ENCODE results near the gene S100A3. TPM values are rescaled to one million over a fixed set of nuclear protein-coding genes. Genes with fewer than 3 reads are reported as not detected.
A peak's percentile ranks its signal among the peaks of the same experiment; 100 is the strongest.

Gene S100A3
- total and polyA plus RNA-seq, 2 of the 13 experiments (the other 11 are each of a cell fraction or from before 2014, with no cell fraction given), result 2.5 to 4.5 TPM

- no peak for TF ChIP-seq ZNF703 (CRISPR knock-in tag; IDR thresholded peaks at IDR 0.05; ENCODE audit: borderline replicate concordance)
- no peak for TF ChIP-seq ZNF33A (CRISPR knock-in tag; IDR thresholded peaks at IDR 0.05; ENCODE audit: borderline replicate concordance)
Measured at GRCh38 chr1:153513666-153514065, 35.4 kb downstream of the S100A3 start (continued).

DNA sequence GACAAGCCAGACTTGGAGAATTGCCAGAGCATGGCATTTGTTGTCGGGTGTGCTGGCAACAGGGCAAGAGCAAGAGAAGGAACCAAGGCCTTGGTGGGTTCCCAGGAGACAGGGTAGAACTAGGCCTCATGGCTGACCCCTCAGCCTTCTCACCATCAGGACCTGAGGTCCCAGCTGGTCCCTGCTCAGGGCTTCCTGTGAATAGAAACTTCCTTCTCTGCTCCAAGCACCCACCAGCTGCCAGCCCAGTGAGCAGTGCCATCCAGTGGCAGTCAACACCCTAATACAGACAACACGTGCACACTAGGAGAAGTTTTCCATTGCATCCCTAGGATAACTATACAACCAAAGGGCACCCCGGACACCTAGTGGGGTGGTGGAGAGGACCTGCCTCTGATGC lies 36.0 kb downstream of the S100A3 start:
- ChIA-PET CTCF (ENCODE audit: low intra/inter-chr PET ratio, low total read pairs) (interaction anchor here (4.2 kb wide), 1 partner anchor 56 kb away, joined by 63 read pairs; no protein-coding TSS in a partner anchor), POLR2A (no interaction called here)
- no peaks in the 10 kb centered on the region for H3K9me3 ChIP-seq (ENCODE audit: low read length)
- H3K36me3 ChIP-seq (replicated peaks in 1 of 2; ENCODE audit: control insufficient read depth in 1 of 2, insufficient read depth in 2 of 2, low read length in 2 of 2), result no peaks in the 10 kb centered on the region
- H3K27ac ChIP-seq (ENCODE audit: extremely low read length, insufficient read depth, low read length), result no peak overlapping the region
- H3K4me3 ChIP-seq (replicated peaks in 1 of 3; ENCODE audit: insufficient read depth in 1 of 3, low read depth in 2 of 3, low read length in 3 of 3), result no peak overlapping the region
- no peaks in the 10 kb centered on the region for H3K79me2 ChIP-seq (ENCODE audit: insufficient read depth, low read length)
- peaks cover 15% of the 10 kb centered on the region for H3K4me1 ChIP-seq (ENCODE audit: insufficient read depth, low read length)
- no peaks in the 10 kb centered on the region for H4K20me1 ChIP-seq (ENCODE audit: insufficient read depth, low read length)
- H3K4me2 ChIP-seq (ENCODE audit: low read depth, low read length), result no peak overlapping the region
- no peak for FAIRE-seq
- intact Hi-C loops (cut with micrococcal nuclease; ENCODE audit: unreplicated experiment), result loop anchor here (5.0 kb wide), 1 partner anchor 114 kb away; the partner anchor contains the start of genes S100A1 and S100A13
- H2AFZ ChIP-seq (ENCODE audit: low read length), result no peak overlapping the region
- no peak for TF ChIP-seq SAFB2 (CRISPR knock-in tag; IDR thresholded peaks at IDR 0.05; ENCODE audit: borderline replicate concordance, low read depth)
- peak; percentile 22; the same call in 1 of the 2 replicates for TF ChIP-seq CTCF (CRISPR knock-in tag; IDR thresholded peaks at IDR 0.05)
- TF ChIP-seq ZNF558 (CRISPR knock-in tag; IDR thresholded peaks at IDR 0.05; ENCODE audit: borderline replicate concordance), result no peak
- no peak for TF ChIP-seq TBX2 (CRISPR knock-in tag; IDR thresholded peaks at IDR 0.05; ENCODE audit: borderline replicate concordance)
- no peak for TF ChIP-seq SPEN (CRISPR knock-in tag; IDR thresholded peaks at IDR 0.05; ENCODE audit: low read depth)
- no peak for TF ChIP-seq EHMT2 (IDR thresholded peaks at IDR 0.05; ENCODE audit: borderline replicate concordance, low read depth, low read length)
- in situ Hi-C loops (cut with HindIII; ENCODE audit: extremely low pct_ligation_motif_present, low pct_unique_long_range_greater_than_20kb), result loop anchor here (10.0 kb wide), 2 partner anchors 232 to 262 kb away; partner anchors contain the start of gene SLC27A3
- no peak for ATAC-seq
- H3K9ac ChIP-seq (ENCODE audit: insufficient read depth, low read depth, low read length), result no peak overlapping the region
- no peaks in the 10 kb centered on the region; a peak in 3 of 5 replicates for H3K27me3 ChIP-seq (ENCODE audit: control insufficient read depth in 1 of 2, insufficient read depth in 2 of 2, low read length in 2 of 2)
- no TSS peak for BruUV-seq (replicated peaks)
- no peak for DNase-seq (ENCODE audit: low spot score)
- 41% methylated on average over 3 of the region's 3 CpGs for WGBS (ENCODE audit: low lambda C conversion rate)

Data from HepG2 (cell line).